PC-9 (cell line): Measurements from ENCODE around the gene ASIC4.

Experiments
- CTCF ChIP-seq: fragments of 200-600 bp; sonication (generic); conservative IDR thresholded peaks from 2 replicates; pipeline ENCODE4 v1.6.1; 2017; ENCODE audit warnings: mixed run types, antibody characterized with exemption, mild to moderate bottlenecking, moderate library complexity
- EZH2 ChIP-seq: fragments of 200-600 bp; sonication (generic); IDR thresholded peaks from 2 replicates; pipeline ENCODE4 v1.8.0; 2017; ENCODE audit warnings: antibody characterized with exemption, low read depth

GRCh38 chr2:219473511-219473910 lies 40.8 kb upstream of the ASIC4 start:
- TF ChIP-seq CTCF (no peak), EZH2 (no peak)
